Measurements from ENCODE around the gene RALGAPA2.

DNA sequence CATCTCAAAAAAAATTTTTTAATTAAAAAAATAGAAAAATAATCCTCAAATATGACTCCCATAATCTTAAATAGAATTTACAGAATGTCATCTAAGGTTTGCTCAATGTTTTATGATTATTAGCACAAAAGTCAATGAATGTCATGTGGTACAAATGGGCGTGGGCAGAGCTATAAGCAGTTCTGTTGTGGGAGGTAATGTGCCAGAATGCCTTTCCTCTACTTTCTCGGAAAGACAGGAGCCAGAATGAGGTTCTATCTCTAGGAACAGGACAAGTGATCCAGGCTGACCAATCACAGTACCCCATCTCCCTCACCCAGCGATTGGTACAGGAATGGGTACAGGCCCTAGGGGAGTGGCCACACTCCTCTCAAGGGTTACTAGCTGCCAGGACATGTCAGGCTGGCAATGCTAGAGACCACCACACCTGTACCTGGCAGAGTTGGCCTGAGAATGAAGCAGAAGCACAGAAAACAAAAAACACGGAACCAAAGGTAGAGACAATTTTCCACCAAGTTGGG lies 15.1 kb downstream of the RALGAPA2 start:
- TF ChIP-seq, protein P1, sequence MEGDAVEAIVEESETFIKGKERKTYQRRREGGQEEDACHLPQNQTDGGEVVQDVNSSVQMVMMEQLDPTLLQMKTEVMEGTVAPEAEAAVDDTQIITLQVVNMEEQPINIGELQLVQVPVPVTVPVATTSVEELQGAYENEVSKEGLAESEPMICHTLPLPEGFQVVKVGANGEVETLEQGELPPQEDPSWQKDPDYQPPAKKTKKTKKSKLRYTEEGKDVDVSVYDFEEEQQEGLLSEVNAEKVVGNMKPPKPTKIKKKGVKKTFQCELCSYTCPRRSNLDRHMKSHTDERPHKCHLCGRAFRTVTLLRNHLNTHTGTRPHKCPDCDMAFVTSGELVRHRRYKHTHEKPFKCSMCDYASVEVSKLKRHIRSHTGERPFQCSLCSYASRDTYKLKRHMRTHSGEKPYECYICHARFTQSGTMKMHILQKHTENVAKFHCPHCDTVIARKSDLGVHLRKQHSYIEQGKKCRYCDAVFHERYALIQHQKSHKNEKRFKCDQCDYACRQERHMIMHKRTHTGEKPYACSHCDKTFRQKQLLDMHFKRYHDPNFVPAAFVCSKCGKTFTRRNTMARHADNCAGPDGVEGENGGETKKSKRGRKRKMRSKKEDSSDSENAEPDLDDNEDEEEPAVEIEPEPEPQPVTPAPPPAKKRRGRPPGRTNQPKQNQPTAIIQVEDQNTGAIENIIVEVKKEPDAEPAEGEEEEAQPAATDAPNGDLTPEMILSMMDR (IDR thresholded peaks at IDR 0.05), result no peak
- no peak for TF ChIP-seq POLR2A (IDR thresholded peaks at IDR 0.05)
